GM21717 (cell line): ENCODE results near the gene EDARADD.
"Not testable (repeated sequence)": the region's sequence is repeated elsewhere in the genome, so short reads cannot be mapped to it uniquely, and the experiment has no call there.

Experiments
- ATAC-seq: cut with Tn5 transposase; IDR thresholded peaks from one replicate; pipeline ENCODE4 v1.9.1; 2021; ENCODE audit warnings: mild to moderate bottlenecking, moderate library complexity; ENCODE audit not compliant: unreplicated experiment

EDARADD gene

DNA sequence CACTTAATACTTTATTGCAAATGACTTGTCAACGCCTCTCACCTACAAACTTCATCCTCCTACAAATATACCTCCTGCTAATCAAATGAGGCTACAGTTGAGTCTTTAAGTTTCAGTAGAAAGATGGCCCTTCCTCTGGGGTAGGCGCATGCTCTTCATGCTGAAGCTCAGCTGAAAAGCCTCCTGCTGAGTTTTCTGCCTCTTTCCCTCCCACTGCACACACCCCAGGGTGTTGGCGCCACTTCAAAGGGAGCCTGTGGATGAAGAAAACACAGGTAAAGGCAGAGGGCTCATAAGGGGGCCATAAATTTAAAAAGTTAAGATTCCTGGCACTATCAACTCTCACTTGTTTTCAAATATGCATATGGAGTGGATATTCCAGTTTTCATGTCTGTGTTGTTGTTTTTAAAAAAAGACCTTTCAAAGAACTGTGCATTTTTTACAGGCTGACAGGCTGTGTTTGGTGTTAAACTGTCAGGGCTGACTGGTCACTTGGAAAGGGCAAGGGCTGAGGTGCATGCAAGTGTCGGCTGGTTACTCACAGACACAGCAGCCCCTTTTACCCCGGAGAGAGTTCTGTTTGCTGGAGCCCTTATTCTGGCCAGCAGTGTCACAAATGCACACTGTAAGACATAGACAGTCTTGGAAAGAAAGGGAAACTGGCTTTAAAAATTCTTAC lies 86.8 kb downstream of the EDARADD start:
- no peak for ATAC-seq

DNA sequence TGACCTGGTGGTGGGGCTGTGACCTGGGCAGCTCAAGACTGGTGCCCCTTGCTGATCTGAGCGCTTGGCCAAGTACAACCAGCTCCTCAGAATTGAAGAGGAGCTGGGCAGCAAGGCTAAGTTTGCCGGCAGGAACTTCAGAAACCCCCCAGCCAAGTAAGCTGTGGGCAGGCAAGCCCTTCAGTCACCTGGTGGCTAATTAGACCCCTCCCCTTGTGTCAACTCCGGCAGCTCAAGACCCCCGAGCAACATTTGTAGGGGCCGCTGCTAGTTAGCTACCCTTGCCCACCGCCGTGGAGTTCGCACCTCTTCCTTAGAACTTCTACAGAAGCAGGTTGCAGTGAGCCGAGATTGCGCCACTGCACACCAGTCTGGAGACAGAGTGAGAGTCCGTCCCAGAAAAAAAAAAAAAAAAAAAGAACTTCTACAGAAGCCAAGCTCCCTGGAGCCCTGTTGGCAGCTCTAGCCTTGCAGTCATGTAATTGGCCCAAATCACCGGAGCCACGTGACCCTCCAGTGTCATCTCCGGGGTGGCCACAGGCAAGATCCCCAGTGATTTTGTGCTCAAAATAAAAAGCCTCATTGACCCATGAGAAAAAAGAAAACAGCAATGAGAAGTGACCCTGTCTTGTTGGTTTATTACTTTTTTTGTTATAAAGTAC lies 90.4 kb downstream of the EDARADD start:
- ATAC-seq: no peak

DNA sequence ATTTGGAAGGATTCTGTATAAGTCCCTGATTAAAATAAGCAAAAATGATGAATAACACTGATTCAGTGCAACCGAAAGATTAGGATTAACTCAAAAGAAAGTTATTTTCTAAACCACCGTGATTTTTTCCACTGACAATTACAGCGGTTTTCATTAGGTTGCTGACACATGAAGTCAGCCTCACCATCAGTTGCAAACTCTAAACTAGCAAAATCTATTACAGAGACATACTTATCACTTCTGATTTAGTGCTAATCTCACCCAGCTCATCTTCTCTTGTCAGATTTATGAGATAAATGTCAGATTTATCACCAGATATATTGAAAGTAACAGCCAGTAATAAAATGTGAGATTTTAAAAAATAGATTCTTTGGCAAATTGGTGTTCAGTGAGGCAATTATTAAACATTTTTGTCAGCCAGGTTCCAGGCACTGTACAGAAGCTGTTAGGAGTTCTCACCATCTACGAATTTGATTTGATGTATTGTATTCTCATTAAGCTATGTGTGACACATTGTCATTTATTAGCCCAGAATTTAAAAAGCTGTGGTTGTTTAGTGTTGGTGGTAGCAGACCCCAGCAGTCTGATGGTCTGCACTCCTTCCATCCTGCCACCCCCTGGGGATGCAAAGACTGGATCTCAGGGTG lies 92.4 kb downstream of the EDARADD start:
- ATAC-seq: no peak

DNA sequence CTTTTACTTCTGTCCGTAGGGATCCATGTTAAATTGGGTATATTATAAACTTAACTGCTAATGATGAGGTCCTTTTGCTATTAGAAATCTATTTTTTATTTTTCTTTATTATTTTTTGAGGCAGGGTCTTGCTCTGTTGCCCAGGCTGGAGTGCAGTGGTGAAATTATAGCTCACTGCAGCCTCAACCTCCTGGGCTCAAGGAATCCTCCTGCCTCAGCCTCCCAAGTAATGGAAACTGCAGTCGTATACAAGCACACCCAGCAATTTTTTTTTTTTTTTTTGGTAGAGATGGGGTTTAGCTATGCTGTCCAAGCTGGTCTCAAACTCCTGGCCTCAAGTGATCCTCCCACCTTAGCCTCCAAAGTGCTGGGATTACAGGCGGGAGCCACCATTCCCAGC lies 95.1 kb downstream of the EDARADD start:
- not testable (repeated sequence) for ATAC-seq

DNA sequence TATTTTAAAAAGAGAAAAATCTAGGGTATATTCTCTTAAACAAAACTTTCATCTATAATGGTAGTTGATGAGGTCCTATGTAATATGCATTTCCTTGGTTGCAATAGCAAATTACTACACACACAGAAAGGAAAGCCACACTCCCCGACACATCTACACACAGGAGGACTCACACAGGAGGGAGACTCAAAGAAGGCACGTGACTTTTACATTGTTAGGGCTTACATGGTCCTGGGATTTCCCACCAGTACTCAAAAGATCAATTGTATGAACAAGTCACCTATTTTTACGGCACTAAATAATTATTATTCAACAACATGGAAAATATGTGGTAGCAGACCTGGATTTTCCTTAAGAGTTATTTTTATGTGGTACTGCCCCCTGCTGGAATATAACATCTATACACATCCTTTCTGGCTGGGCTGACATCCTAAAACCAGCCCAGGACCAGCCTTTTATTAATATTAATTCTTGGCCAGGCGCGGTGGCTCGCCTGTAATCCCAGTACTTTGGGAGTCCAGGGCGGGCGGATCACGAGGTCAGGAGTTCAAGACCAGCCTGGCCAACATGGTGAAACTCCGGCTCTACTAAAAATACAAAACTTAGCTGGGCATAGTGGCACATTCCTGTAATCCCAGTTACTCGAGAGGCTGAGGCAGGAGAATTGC lies 95.8 kb downstream of the EDARADD start:
- no peak for ATAC-seq

DNA sequence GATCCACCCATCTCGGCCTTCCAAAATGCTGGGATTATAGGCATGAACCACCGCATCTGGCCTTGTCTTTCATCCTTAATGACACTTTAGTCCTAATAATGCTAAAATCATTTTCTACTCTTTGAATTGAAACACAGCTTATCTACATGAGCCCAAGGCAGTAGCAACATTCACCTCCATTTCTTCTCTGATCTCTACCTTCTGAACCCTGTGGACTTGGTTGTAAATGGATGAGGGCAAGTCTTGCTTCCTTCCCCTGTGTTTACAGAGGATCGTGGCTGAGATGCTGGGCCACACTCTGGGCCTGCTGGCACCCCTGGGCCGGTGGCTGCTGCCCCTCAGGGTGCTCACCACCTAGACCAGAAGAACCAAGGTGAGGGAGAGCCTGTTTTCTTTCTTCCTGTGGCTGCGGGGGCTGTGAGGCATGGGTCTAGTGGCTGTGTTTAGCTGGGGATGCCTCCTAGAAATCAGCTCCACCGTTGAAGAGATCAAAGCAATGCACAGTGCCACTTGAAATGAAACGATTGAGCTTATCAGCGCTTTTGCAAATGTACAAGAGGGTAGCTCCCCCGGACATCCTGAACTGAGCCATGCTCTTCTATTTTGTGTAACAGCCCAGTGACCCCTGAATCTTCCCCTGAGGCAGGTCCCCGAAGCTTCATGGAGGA lies 97.5 kb downstream of the EDARADD start:
- ATAC-seq: no peak

DNA sequence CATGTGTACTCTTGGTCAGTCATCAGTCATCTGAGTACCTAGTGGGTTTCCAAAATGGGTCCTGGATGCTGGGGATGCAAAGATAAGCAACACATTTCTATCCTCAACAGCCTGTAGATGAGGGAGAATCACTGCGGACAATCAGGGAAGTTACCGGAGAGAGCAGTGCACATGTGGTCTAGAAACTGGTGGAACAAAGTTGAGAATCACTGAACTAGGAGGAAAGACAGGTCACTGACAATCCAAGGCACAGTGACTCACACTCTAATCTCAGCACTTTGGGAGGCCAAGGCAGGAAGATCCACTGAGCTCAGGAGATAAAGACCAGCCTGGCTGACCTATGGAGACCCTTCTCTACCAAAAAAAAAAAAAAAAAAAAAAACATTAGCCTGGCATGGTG lies 98.3 kb downstream of the EDARADD start:
- no peak for ATAC-seq

DNA sequence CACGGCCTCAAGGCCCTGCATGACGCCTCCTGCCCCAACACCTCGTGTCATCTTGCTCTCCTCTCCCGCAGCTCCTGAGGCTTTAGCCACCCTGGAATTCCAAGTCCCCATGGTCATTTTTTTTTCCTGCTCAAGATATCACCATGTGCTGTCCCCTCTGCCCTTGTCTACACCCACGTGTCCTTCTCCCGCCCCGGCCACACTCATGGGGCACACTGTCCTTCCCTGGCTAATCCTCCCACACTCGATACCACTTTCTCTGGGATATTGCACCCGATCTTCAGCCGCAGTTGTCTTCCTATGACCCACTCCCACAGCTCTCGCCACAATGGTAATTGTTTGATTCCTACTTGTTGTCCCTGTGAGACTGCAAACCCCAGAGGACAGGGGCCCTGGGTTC lies 100.0 kb downstream of the EDARADD start:
- no peak for ATAC-seq

DNA sequence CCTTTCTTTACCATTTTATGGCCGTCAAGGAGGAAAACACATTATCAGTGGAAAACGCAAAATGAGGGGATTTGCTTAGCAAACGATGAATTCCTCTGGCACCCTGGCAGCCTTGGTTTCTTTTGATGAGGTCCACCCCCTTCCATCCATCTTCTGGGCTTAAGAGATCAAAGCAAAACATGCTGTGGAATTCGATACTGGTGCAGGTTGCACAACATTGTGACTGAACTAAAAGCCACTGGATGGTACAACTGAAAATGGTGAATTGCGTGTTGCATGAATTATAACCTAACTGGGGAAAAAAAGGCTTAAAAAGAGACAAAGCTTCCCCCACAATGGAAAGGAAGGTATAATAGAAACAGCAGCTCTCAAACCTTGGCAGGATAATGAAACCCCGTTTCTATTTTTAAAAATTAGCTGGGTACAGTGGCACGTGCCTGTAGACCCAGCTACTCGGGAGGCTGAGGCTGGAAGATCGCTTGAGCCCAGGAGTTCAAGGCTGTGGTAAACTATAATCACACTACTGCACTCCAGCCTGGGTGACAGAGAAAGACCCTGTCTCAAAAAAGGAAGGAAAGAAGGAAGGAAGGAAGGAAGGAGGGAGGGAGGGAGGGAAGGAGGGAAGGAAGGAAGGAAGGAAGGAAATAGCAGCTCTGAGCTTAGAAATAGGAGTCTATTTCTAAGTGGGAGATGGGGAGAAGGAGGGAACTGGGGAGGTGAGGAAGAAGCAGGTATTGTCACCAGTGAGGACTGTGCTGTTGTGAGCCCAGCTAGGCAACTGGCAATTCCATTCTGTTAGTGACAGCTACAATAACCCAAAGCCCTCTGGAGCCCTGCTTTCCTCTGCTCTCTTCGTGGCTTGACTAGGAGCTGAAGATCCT lies 100.7 kb downstream of the EDARADD start:
- no peak for ATAC-seq

DNA sequence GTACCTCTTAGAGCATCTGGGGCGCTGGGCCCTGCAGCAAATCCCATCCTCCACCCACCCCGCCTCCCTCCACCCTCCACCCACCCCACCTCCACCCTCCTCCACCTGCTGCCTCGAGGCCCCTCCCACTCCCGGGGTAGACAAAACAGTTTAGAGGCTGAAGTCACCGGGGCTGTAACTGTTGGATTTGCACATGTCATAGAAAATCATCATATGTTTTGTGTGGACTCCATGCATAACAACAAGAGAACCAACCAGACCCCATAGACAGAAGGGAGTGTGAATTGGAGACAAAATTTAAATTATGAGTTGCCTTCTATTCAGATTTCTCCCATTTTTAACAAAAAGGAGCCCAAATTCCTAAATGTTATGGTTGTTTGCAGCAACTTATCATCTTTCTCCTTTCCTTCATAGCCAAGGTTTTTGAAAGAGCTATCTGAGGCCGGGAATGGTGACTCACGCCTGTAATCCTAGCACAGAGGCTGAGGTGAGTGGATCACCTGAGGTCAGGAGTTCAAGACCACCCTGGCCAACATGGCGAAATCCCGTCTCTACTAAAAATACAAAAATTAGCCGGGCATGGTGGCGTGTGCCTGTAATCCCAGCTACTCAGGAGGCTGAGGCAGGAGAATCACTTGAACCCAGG lies 101.5 kb downstream of the EDARADD start:
- ATAC-seq: no peak

DNA sequence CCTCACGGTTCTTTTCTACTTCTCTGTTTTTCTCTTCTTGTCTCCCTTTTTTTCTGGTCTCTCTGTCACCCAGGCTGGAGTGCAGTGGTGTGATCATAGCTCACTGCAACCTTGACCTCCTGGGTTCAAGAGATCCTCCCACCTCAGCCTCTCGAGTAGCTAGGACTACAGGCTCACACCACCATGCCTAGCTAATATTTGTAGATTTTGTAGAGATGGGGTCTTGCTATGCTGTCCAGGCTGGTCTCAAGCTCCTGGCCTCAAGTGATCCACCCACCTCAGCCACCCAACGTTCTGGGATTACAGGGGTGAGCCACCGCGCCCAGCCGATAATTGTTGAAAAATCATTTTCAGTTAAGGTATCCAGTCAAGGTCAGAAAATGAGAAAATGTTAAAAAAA lies 103.8 kb downstream of the EDARADD start:
- ATAC-seq: no peak

DNA sequence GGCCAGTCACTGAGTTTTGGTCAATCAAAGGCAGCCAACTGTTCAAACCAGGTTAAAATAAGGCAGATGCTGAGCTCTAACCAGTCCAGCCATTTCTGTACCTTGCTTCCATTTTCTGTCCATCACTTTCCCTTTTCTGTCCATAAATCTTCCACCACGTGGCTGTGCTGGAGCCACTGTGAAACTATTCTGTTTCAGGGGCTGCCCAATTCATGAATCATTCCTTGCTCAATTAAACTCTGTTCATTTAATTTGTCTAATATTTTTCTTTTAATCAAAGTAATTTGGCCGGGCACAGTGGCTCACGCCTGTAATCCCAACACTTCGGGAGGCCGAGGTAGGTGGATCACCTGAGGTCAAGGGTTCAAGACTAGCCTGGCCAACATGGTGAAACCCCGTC lies 107.0 kb downstream of the EDARADD start:
- ATAC-seq: no peak

DNA sequence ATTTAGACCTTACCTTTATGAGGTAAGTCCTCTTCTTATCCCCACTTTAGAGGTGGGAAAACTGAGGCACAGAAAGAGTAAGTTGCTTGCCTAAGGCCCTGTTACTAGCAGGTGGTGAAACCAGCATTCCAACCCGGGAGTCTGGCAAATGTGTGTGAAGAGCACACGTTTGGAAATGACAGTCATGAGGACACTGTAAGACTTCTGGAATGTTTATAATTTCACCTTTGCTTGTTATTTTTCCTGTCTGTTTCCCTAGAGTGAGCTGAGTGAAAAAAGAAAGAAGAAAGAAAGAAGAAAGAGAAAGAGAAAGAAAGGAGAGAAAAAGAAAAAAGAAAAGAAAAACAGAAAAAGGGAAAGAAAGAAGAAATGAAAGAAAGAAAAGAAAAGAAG lies 108.5 kb downstream of the EDARADD start:
- no peak for ATAC-seq

DNA sequence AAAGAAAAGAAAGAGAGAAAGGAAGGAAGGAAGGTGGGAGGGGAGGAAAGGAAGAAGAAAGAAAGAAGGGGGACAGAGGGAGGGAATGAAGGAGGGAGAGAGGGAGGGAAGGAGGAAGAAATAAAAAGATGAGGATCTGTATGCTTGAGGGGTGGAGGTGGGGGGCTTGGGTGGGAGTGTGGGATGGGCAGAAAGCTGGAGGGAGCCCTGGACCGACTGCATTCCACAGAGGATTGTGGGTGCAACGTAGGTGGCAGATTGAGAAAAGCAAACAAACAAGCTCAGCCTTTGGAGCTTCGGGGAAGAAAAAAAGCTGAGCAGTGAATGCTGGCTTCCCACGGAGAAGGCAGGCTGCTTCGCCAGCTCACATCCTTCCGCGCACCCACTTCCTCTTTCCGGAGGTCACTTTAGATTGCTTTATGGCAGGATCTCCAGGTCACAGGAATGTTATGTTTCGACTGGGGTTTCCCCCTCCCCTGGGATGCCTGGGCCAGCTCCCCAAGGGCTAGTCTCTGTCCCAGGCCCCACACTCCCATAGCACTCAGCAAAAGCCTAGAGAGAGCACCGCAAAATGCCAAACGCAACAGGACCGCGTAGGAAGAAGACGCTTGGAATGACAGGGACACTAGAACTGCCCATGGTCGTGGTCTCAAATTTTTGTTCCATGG lies 109.0 kb downstream of the EDARADD start:
- ATAC-seq: no peak

DNA sequence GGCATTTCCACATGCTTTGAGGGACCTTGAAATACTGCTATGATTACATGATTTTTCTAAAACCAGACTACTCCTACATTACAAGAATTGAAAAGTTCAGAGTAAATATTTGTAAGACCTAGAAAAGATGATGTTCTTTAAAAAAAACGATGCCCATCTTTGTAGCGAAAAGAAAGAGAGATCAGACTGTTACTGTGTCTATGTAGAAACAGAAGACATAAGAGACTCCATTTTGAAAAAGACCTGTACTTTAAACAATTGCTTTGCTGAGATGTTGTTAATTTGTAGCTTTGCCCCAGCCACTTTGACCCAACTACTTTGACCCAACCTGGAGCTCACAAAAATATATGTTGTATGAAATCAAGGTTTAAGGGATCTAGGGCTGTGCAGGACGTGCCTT lies 110.3 kb downstream of the EDARADD start:
- not testable (repeated sequence) for ATAC-seq

DNA sequence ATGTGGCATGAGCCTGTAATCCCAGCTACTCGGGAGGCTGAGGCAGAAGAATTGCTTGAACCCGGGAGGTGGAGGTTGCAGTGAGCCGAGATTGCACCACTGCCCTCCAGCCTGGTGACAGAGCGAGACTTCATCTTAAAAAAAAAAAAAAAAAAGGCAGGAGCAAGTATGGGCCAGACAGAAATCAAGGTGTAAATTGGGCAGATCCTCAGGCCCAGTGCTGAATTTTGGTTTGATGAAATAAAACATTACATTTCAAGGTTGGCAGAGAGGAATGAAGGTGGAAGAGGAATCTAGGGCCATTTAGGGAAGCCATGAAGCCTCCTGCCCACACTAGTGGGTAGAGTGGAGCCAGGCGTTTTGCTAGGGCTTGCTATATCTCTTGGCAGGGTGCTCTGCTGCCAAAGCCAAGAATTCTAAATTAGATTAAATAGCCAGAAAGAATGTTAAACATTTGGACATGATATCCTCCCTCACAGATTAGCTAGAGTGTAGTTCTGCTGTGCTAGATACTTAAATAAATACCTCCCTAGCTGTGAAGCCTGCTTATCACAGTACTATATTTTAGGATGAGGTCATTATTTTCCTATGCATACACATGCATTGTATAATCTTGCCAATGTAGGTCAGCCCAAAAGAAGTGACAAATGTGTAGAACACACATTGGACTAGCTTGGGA lies 113.1 kb downstream of the EDARADD start:
- no peak for ATAC-seq

DNA sequence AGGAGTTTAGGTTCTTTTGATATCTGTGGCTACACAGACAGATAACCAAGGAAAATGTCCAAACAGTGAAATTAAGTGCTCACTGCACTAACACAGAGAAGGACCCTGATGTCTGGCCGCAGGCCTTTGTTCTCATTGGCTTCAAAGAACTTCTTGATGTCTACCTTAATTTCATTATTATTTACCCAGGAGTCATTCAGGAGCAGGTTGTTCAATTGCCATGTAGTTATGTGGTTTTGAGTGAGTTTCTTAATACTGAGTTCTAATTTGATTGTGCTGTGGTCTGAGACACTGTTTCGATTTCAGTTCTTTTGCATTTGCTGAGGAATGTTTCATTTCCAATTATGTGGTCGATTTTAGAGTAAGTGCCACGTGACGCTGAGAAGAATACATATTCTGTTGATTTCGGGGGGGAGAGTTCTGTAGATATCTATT lies 114.5 kb downstream of the EDARADD start:
- ATAC-seq: no peak

DNA sequence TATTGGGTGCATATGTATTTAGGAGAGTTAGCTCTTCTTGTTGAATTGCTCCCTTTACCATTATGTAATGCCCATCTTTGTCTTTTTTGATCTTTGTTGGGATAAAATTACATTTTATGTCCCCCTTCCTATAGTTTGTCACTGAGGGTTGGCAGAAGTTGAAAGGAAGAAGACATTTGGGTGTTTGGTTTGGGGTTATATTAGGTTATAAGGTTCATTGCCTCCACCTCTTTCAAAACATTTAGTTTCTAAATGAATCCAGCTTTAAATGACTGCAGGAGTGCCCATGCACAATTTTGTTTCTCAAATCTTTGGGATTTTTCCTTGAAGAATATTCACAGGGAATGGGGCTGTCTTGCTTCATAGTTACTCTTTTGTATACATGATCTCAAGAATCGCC lies 115.1 kb downstream of the EDARADD start:
- ATAC-seq: no peak
